Central memory CD8-positive, alpha-beta T cell (primary cell): ENCODE measurements around the gene ZBTB16.

Experiments used
- ATAC-seq: fragments of 150-1000 bp; cut with Tn5 transposase; replicated peaks from 2 replicates; pipeline ENCODE4 v1.10.0; 2022; ENCODE audit warnings: mild to moderate bottlenecking, moderate FRiP score, moderate number of reproducible peaks; ENCODE audit not compliant: poor library complexity, severe bottlenecking; ENCODE audit errors: extremely low read depth
- DNase-seq, 2 donors: peaks; one replicate each; pipeline ENCODE4 v3.0.0; 2021; ENCODE audit warnings: low spot score in 2 of 2
- H3K27ac Mint-ChIP-seq: one replicate; pipeline ENCODE4 v1.8.0; 2022; ENCODE audit warnings: low read depth, mild to moderate bottlenecking, moderate library complexity, mixed read lengths
- H3K27me3 Mint-ChIP-seq: one replicate; pipeline ENCODE4 v1.8.0; 2022; ENCODE audit warnings: mixed read lengths
- H3K36me3 Mint-ChIP-seq: one replicate; pipeline ENCODE4 v1.8.0; 2022; ENCODE audit warnings: mild to moderate bottlenecking, moderate library complexity, mixed read lengths; ENCODE audit not compliant: insufficient read depth
- H3K4me1 Mint-ChIP-seq: one replicate; pipeline ENCODE4 v1.8.0; 2022; ENCODE audit warnings: mixed read lengths
- H3K4me3 Mint-ChIP-seq: one replicate; pipeline ENCODE4 v1.8.0; 2022; ENCODE audit warnings: mild to moderate bottlenecking, moderate library complexity, mixed read lengths
- H3K9me3 Mint-ChIP-seq: one replicate; pipeline ENCODE4 v1.8.0; 2022; ENCODE audit warnings: mixed read lengths

The ZBTB16 gene

GRCh38 chr11:114230031-114230704 is 170.7 kb downstream of the ZBTB16 start:
- no peak for DNase-seq
- no peaks in the 10 kb centered on the region for H3K36me3 Mint-ChIP-seq
- no peak overlapping the region for H3K27ac Mint-ChIP-seq
- H3K4me1 Mint-ChIP-seq: peaks cover 19% of the 10 kb centered on the region
- peaks cover 3% of the 10 kb centered on the region for H3K27me3 Mint-ChIP-seq
- no peaks in the 10 kb centered on the region for H3K9me3 Mint-ChIP-seq
- H3K4me3 Mint-ChIP-seq: no peak overlapping the region
- ATAC-seq: no peak

GRCh38 chr11:114232400-114233059 is 173.0 kb downstream of the ZBTB16 start:
- Mint-ChIP-seq H3K4me1 (no peaks in the 10 kb centered on the region), H3K36me3 (no peaks in the 10 kb centered on the region), H3K4me3 (no peak overlapping the region), H3K27ac (no peak overlapping the region), H3K9me3 (no peaks in the 10 kb centered on the region), H3K27me3 (peaks cover 21% of the 10 kb centered on the region)
- no peak for ATAC-seq
- no peak for DNase-seq

GRCh38 chr11:114233755-114234154 is 174.2 kb downstream of the ZBTB16 start:
- no peak for DNase-seq
- no peaks in the 10 kb centered on the region for H3K4me1 Mint-ChIP-seq
- no peak overlapping the region for H3K27ac Mint-ChIP-seq
- peaks cover 32% of the 10 kb centered on the region for H3K27me3 Mint-ChIP-seq
- no peak overlapping the region for H3K4me3 Mint-ChIP-seq
- H3K9me3 Mint-ChIP-seq: no peaks in the 10 kb centered on the region
- no peaks in the 10 kb centered on the region for H3K36me3 Mint-ChIP-seq
- ATAC-seq: no peak

- no peak overlapping the region for H3K27ac Mint-ChIP-seq
Observed at GRCh38 chr11:114236829-114237228, 177.3 kb downstream of the ZBTB16 start.

GRCh38 chr11:114237321-114238280 is 178.1 kb downstream of the ZBTB16 start:
- Mint-ChIP-seq H3K36me3 (peaks cover 5% of the 10 kb centered on the region), H3K4me3 (no peak overlapping the region), H3K9me3 (no peaks in the 10 kb centered on the region), H3K4me1 (no peaks in the 10 kb centered on the region), H3K27ac (no peak overlapping the region), H3K27me3 (peaks cover 37% of the 10 kb centered on the region)
- ATAC-seq: no peak
- DNase-seq: no peak

More at GRCh38 chr11:114236829-114237228, 177.3 kb downstream of the ZBTB16 start:
- no peak overlapping the region for H3K4me3 Mint-ChIP-seq
- no peak for DNase-seq
- H3K4me1 Mint-ChIP-seq: no peaks in the 10 kb centered on the region
- no peak for ATAC-seq
- peaks cover 37% of the 10 kb centered on the region for H3K27me3 Mint-ChIP-seq
- H3K9me3 Mint-ChIP-seq: no peaks in the 10 kb centered on the region
- H3K36me3 Mint-ChIP-seq: peaks cover 5% of the 10 kb centered on the region

GRCh38 chr11:114239753-114240161 is 180.2 kb downstream of the ZBTB16 start:
- H3K4me3 Mint-ChIP-seq: no peak overlapping the region
- H3K36me3 Mint-ChIP-seq: peaks cover 5% of the 10 kb centered on the region

GRCh38 chr11:114242032-114242431 is 182.5 kb downstream of the ZBTB16 start:
- Mint-ChIP-seq H3K27ac (no peak overlapping the region), H3K27me3 (peaks cover 28% of the 10 kb centered on the region), H3K36me3 (peaks cover 5% of the 10 kb centered on the region), H3K4me1 (no peaks in the 10 kb centered on the region), H3K9me3 (no peaks in the 10 kb centered on the region), H3K4me3 (no peak overlapping the region)
- DNase-seq (no peak), ATAC-seq (no peak)

More at GRCh38 chr11:114239753-114240161, 180.2 kb downstream of the ZBTB16 start:
- DNase-seq (no peak), ATAC-seq (no peak)
- H3K27me3 Mint-ChIP-seq: peaks cover 44% of the 10 kb centered on the region
- H3K9me3 Mint-ChIP-seq: no peaks in the 10 kb centered on the region
- H3K27ac Mint-ChIP-seq: no peak overlapping the region
- H3K4me1 Mint-ChIP-seq: no peaks in the 10 kb centered on the region

GRCh38 chr11:114243461-114244372 is 184.2 kb downstream of the ZBTB16 start:
- peaks cover 5% of the 10 kb centered on the region for H3K36me3 Mint-ChIP-seq
- no peak for ATAC-seq
- peaks cover 12% of the 10 kb centered on the region for H3K27me3 Mint-ChIP-seq
- H3K4me1 Mint-ChIP-seq: no peaks in the 10 kb centered on the region
- H3K9me3 Mint-ChIP-seq: no peaks in the 10 kb centered on the region
- no peak overlapping the region for H3K27ac Mint-ChIP-seq
- H3K4me3 Mint-ChIP-seq: no peak overlapping the region
- no peak for DNase-seq

GRCh38 chr11:114244726-114245394 is 185.3 kb downstream of the ZBTB16 start:
- no peak overlapping the region for H3K27ac Mint-ChIP-seq
- no peak for DNase-seq
- H3K36me3 Mint-ChIP-seq: peaks cover 5% of the 10 kb centered on the region
- no peak overlapping the region for H3K4me3 Mint-ChIP-seq
- no peaks in the 10 kb centered on the region for H3K9me3 Mint-ChIP-seq
- H3K4me1 Mint-ChIP-seq: no peaks in the 10 kb centered on the region
- peaks cover 7% of the 10 kb centered on the region for H3K27me3 Mint-ChIP-seq
- no peak for ATAC-seq

- DNase-seq: no peak
- Mint-ChIP-seq H3K36me3 (no peaks in the 10 kb centered on the region), H3K9me3 (no peaks in the 10 kb centered on the region), H3K4me3 (no peak overlapping the region), H3K4me1 (no peaks in the 10 kb centered on the region), H3K27ac (no peak overlapping the region), H3K27me3 (peaks cover 7% of the 10 kb centered on the region)
- no peak for ATAC-seq
Observed at GRCh38 chr11:114246321-114247069, 187.0 kb downstream of the ZBTB16 start.
